SK-N-SH (cell line): ENCODE measurements around the gene TP53I3.

Experiments
- POLR2AphosphoS5 ChIP-seq: IDR thresholded peaks from 2 replicates; pipeline ENCODE4 v1.6.1; 2012; ENCODE audit warnings: low read depth, low read length
- REST ChIP-seq: IDR thresholded peaks from 2 replicates; pipeline ENCODE4 v1.6.1; 2012; ENCODE audit warnings: mild to moderate bottlenecking, low read depth, low read length, moderate library complexity

GRCh38 chr2:24080701-24081100 lies 3.9 kb downstream of the TP53I3 start:
- TF ChIP-seq POLR2AphosphoS5, result no peak
- no peak for TF ChIP-seq REST
